Neural cell (in vitro differentiated cells): ENCODE results near the gene CES2. TPM values are rescaled to one million over a fixed set of nuclear protein-coding genes. Genes with fewer than 3 reads are reported as not detected.

ENCODE experiments used
- H2AFZ ChIP-seq: fragments of 200-600, 300-800 bp; sonication (generic), shearing (Covaris generic); 2 replicates; pipeline ENCODE4 v1.6.0; 2014; ENCODE audit warnings: low read depth, mild to moderate bottlenecking, antibody characterized with exemption, low read length, moderate library complexity
- H3F3A ChIP-seq: fragments of 200-600 bp; shearing (Covaris generic); 2 replicates; pipeline ENCODE4 v1.6.1; 2016; ENCODE audit warnings: mild to moderate bottlenecking, moderate library complexity, mixed read lengths, antibody characterized with exemption, low read length; ENCODE audit not compliant: insufficient read depth, poor library complexity, severe bottlenecking
- H3K27ac ChIP-seq: fragments of 200-600, 300-800 bp; sonication (generic), shearing (Covaris generic); 2 replicates; pipeline ENCODE4 v1.5.1; 2014; ENCODE audit warnings: mild to moderate bottlenecking, low read length, moderate library complexity
- H3K27me3 ChIP-seq: fragments of 300-800, 200-600 bp; sonication (generic), shearing (Covaris generic); 2 replicates; pipeline ENCODE4 v1.6.0; 2014; ENCODE audit warnings: mild to moderate bottlenecking, low read depth, low read length, moderate library complexity; ENCODE audit not compliant: insufficient read depth
- H3K36me3 ChIP-seq: fragments of 300-800, 200-600 bp; sonication (generic), shearing (Covaris generic); 2 replicates; pipeline ENCODE4 v1.5.1; 2014; ENCODE audit warnings: mild to moderate bottlenecking, antibody characterized with exemption, low read length, moderate library complexity; ENCODE audit not compliant: insufficient read depth
- H3K4me2 ChIP-seq: fragments of 300-800, 200-600 bp; sonication (generic), shearing (Covaris generic); 2 replicates; pipeline ENCODE4 v1.6.0; 2014; ENCODE audit warnings: mild to moderate bottlenecking, low read length
- H3K4me3 ChIP-seq: fragments of 300-800, 200-600 bp; sonication (generic), shearing (Covaris generic); 2 replicates; pipeline ENCODE4 v1.5.1; 2014; ENCODE audit warnings: mild to moderate bottlenecking, low read length, moderate library complexity
- H3K79me2 ChIP-seq: fragments of 200-600 bp; shearing (Covaris generic); replicated peaks from 2 replicates; pipeline ENCODE4 v1.6.0; 2014; ENCODE audit warnings: mild to moderate bottlenecking, low read length, moderate library complexity; ENCODE audit not compliant: insufficient read depth
- H3K9ac ChIP-seq: fragments of 300-800, 200-600 bp; sonication (generic), shearing (Covaris generic); 2 replicates; pipeline ENCODE4 v1.6.1; 2016; ENCODE audit warnings: mild to moderate bottlenecking, low read length, mixed read lengths
- H3K9me2 ChIP-seq: fragments of 200-600 bp; shearing (Covaris generic); 2 replicates; pipeline ENCODE4 v1.6.1; 2016; ENCODE audit warnings: mild to moderate bottlenecking, low read length, mixed read lengths; ENCODE audit not compliant: insufficient read depth
- H3K9me3 ChIP-seq: fragments of 200-600, 300-800 bp; sonication (generic), shearing (Covaris generic); 2 replicates; pipeline ENCODE4 v1.6.1; 2016; ENCODE audit warnings: mild to moderate bottlenecking, mixed run types, low read length, moderate library complexity, mixed read lengths
- H4K20me1 ChIP-seq: fragments of 200-600 bp; shearing (Covaris generic); 2 replicates; pipeline ENCODE4 v1.6.1; 2016; ENCODE audit warnings: mild to moderate bottlenecking, mixed run types; ENCODE audit not compliant: insufficient read depth
- CTCF ChIP-seq: fragments of 450-650 bp; IDR thresholded peaks from 2 replicates; pipeline ENCODE4 v1.5.1; 2014; ENCODE audit warnings: antibody characterized with exemption, mild to moderate bottlenecking, moderate library complexity; ENCODE audit not compliant: poor library complexity, severe bottlenecking
- EP300 ChIP-seq: fragments of 450-650 bp; conservative IDR thresholded peaks from 2 replicates; pipeline ENCODE4 v1.6.1; 2014; ENCODE audit warnings: antibody characterized with exemption, mild to moderate bottlenecking, moderate library complexity; ENCODE audit not compliant: poor library complexity, severe bottlenecking
- EZH2 ChIP-seq: fragments of 200-600, 300-800 bp; shearing (Covaris generic), sonication (generic); IDR thresholded peaks from 2 replicates; pipeline ENCODE4 v1.6.1; 2014; ENCODE audit warnings: antibody characterized with exemption, low read length, borderline replicate concordance, mild to moderate bottlenecking; ENCODE audit not compliant: insufficient read depth, poor library complexity, severe bottlenecking
- MXI1 ChIP-seq: fragments of 450-650 bp; conservative IDR thresholded peaks from 2 replicates; pipeline ENCODE4 v1.6.1; 2014; ENCODE audit warnings: antibody characterized with exemption, mild to moderate bottlenecking; ENCODE audit not compliant: poor library complexity, severe bottlenecking
- POLR2AphosphoS5 ChIP-seq: IDR thresholded peaks from 2 replicates; pipeline ENCODE4 v1.6.1; 2012
- RAD21 ChIP-seq: fragments of 450-650 bp; conservative IDR thresholded peaks from 2 replicates; pipeline ENCODE4 v1.6.1; 2014; ENCODE audit warnings: antibody characterized with exemption, mild to moderate bottlenecking, moderate library complexity
- REST ChIP-seq: IDR thresholded peaks from 2 replicates; pipeline ENCODE4 v1.6.1; 2012; ENCODE audit warnings: borderline replicate concordance
- SMC3 ChIP-seq: fragments of 450-650 bp; conservative IDR thresholded peaks from 2 replicates; pipeline ENCODE4 v1.6.1; 2014; ENCODE audit warnings: antibody characterized with exemption, mild to moderate bottlenecking, moderate library complexity; ENCODE audit not compliant: poor library complexity
- TAF1 ChIP-seq: IDR thresholded peaks from 2 replicates; pipeline ENCODE4 v1.6.1; 2012; ENCODE audit warnings: low read depth
- polyA plus RNA-seq: library from polyadenylated mRNA; depleted of rRNA; stranded (reverse); fragments of >200 nt; gene quantifications from 2 replicates; pipeline ENCODE4 v1.2.3, GENCODE V29; 2014

Gene CES2
- polyA plus RNA-seq, 1 donor from 2014 or later: 22.9 TPM

- Histone ChIP-seq H3F3A (no peaks in the 10 kb centered on the region), H3K27ac (no peak overlapping the region), H3K9me3 (no peaks in the 10 kb centered on the region), H3K9me2 (no peaks in the 10 kb centered on the region), H3K36me3 (no peaks in the 10 kb centered on the region), H3K27me3 (no peaks in the 10 kb centered on the region), H3K4me3 (no peak overlapping the region), H2AFZ (no peak overlapping the region), H4K20me1 (no peaks in the 10 kb centered on the region), H3K9ac (no peak overlapping the region), H3K4me2 (no peak overlapping the region), H3K79me2 (no peaks in the 10 kb centered on the region)
- TF ChIP-seq RAD21 (no peak), SMC3 (no peak), CTCF (no peak), TAF1 (no peak), MXI1 (no peak), EP300 (no peak), POLR2AphosphoS5 (no peak), EZH2 (no peak), REST (no peak)
Observed at GRCh38 chr16:66903544-66904427, 31.5 kb upstream of the CES2 start.

GRCh38 chr16:66904428-66904845 is 30.9 kb upstream of the CES2 start:
- Histone ChIP-seq H3K27ac (no peak overlapping the region), H3K9ac (no peak overlapping the region), H3K9me3 (no peaks in the 10 kb centered on the region), H3F3A (no peaks in the 10 kb centered on the region), H3K27me3 (no peaks in the 10 kb centered on the region), H4K20me1 (no peaks in the 10 kb centered on the region), H3K79me2 (no peaks in the 10 kb centered on the region), H2AFZ (no peak overlapping the region), H3K9me2 (no peaks in the 10 kb centered on the region), H3K4me2 (no peak overlapping the region), H3K4me3 (no peak overlapping the region), H3K36me3 (no peaks in the 10 kb centered on the region)
- no peak for TF ChIP-seq EP300
